Natural killer cell (primary cell): ENCODE results near the gene CMTM1. TPM values are rescaled to one million over a fixed set of nuclear protein-coding genes. Genes with fewer than 3 reads are reported as not detected.

Experiments used
- ATAC-seq, 3 donors: fragments of 150-1000 bp in 2 of 3; fragments of 200-7000 bp in 1 of 3; cut with Tn5 transposase; 1 replicate in 1 of 3; 2 replicates in 2 of 3; pipeline ENCODE4 v1.10.0; 2021; ENCODE audit warnings: mild to moderate bottlenecking in 2 of 3, moderate library complexity in 2 of 3
- DNase-seq, 2 donors: peaks; one replicate each; pipeline versions ENCODE4 v3.0.0 to v3.0.0-alpha.2; 2013 to 2021; ENCODE audit warnings: mixed read lengths in 1 of 2
- H3K27ac ChIP-seq: one replicate; pipeline ENCODE4 v1.5.1; 2013; ENCODE audit warnings: mild to moderate bottlenecking, low read length
- H3K27me3 ChIP-seq: one replicate; pipeline ENCODE4 v1.6.1; 2013; ENCODE audit warnings: low read length; ENCODE audit not compliant: control insufficient read depth, insufficient read depth
- H3K36me3 ChIP-seq: one replicate; pipeline ENCODE4 v1.6.1; 2013; ENCODE audit warnings: low read length; ENCODE audit not compliant: control insufficient read depth, insufficient read depth
- H3K4me1 ChIP-seq: one replicate; pipeline ENCODE4 v1.6.1; 2013; ENCODE audit warnings: low read length; ENCODE audit not compliant: control insufficient read depth, insufficient read depth
- H3K4me3 ChIP-seq: one replicate; pipeline ENCODE4 v1.5.1; 2013; ENCODE audit warnings: low read length
- H3K9me3 ChIP-seq: one replicate; pipeline ENCODE4 v1.6.1; 2013; ENCODE audit warnings: low read length; ENCODE audit not compliant: control insufficient read depth, insufficient read depth
- H3K27ac Mint-ChIP-seq, 2 donors: one replicate each; pipeline ENCODE4 v1.8.0; 2022; ENCODE audit warnings: mild to moderate bottlenecking in 2 of 2, mixed read lengths in 2 of 2, moderate library complexity in 1 of 2
- H3K27me3 Mint-ChIP-seq, 2 donors: one replicate each; pipeline ENCODE4 v1.8.0; 2022; ENCODE audit warnings: low read depth in 2 of 2, mixed read lengths in 2 of 2
- H3K36me3 Mint-ChIP-seq: one replicate; pipeline ENCODE4 v1.8.0; 2022; ENCODE audit warnings: mixed read lengths
- H3K4me1 Mint-ChIP-seq, 2 donors: one replicate each; pipeline ENCODE4 v1.8.0; 2022; ENCODE audit warnings: mixed read lengths in 2 of 2
- H3K4me3 Mint-ChIP-seq: one replicate; pipeline ENCODE4 v1.8.0; 2022; ENCODE audit warnings: mild to moderate bottlenecking, moderate library complexity, mixed read lengths
- H3K9me3 Mint-ChIP-seq, 2 donors: one replicate each; pipeline ENCODE4 v1.8.0; 2022; ENCODE audit warnings: mixed read lengths in 2 of 2
- WGBS: methylation state at CpG from one replicate; pipeline ENCODE4 v1.1.7; 2013; ENCODE audit warnings: missing lambda C conversion rate; ENCODE audit not compliant: insufficient coverage; 5-methylcytosine and 5-hydroxymethylcytosine counted together
- intact Hi-C: fragments of 100-400 bp; cut with micrococcal nuclease; formaldehyde crosslinking; loops from one replicate; pipeline ENCODE4 v1.14.2; 2022
- total RNA-seq, 4 donors: library from RNA; stranded (reverse); fragments of 120-200 nt in 1 of 4; gene quantifications; one replicate each; pipeline versions ENCODE4 v1.2.3 to v1.2.4, GENCODE V29; 2013 to 2022
- TF ChIP-seq, protein P1 (sequence below): fragments of 200-600 bp; IDR thresholded peaks from one replicate; pipeline ENCODE4 v1.8.0; 2022; ENCODE audit warnings: antibody characterized with exemption

CMTM1 gene
- total RNA-seq, 3 donors from 2014 or later (not counting 1 experiment from before 2014, with no cell fraction given) = 4.4 to 8.5 (median 7.8) TPM

DNA sequence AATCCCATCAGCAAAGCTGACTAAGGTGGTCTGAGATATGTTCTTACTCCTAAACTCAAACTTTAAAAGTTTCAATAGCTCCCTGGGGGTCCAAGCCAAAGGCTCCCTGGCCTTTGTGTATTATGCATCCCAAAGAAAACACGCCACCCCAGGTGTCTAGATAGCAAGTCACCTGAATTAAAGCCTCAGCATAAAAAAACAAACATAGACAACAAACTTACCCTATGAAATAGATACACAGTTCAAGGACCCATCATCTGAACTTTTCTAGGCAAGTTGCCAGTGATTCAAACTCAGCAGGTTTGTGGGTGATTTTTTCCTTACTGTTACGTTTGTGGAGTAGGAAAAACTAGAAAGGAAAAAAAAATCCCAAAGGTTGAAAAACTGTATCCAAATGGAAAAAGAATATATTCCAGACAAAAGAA, 50.8 kb downstream of the CMTM1 start:
- Mint-ChIP-seq H3K27ac (no peak overlapping the region), H3K36me3 (no peaks in the 10 kb centered on the region), H3K4me1 (no peaks in the 10 kb centered on the region), H3K9me3 (no peaks in the 10 kb centered on the region), H3K4me3 (no peak overlapping the region), H3K27me3 (no peaks in the 10 kb centered on the region)
- intact Hi-C loops = no loop called here
- Histone ChIP-seq H3K36me3 (peaks cover 19% of the 10 kb centered on the region), H3K4me1 (no peaks in the 10 kb centered on the region), H3K27me3 (no peaks in the 10 kb centered on the region), H3K27ac (no peak overlapping the region), H3K9me3 (no peaks in the 10 kb centered on the region), H3K4me3 (no peak overlapping the region)
- TF ChIP-seq, protein P1, sequence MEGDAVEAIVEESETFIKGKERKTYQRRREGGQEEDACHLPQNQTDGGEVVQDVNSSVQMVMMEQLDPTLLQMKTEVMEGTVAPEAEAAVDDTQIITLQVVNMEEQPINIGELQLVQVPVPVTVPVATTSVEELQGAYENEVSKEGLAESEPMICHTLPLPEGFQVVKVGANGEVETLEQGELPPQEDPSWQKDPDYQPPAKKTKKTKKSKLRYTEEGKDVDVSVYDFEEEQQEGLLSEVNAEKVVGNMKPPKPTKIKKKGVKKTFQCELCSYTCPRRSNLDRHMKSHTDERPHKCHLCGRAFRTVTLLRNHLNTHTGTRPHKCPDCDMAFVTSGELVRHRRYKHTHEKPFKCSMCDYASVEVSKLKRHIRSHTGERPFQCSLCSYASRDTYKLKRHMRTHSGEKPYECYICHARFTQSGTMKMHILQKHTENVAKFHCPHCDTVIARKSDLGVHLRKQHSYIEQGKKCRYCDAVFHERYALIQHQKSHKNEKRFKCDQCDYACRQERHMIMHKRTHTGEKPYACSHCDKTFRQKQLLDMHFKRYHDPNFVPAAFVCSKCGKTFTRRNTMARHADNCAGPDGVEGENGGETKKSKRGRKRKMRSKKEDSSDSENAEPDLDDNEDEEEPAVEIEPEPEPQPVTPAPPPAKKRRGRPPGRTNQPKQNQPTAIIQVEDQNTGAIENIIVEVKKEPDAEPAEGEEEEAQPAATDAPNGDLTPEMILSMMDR = no peak
- DNase-seq = no peak
- ATAC-seq = no peak
- WGBS = 100% methylated on average over 1 of the region's 2 CpGs

DNA sequence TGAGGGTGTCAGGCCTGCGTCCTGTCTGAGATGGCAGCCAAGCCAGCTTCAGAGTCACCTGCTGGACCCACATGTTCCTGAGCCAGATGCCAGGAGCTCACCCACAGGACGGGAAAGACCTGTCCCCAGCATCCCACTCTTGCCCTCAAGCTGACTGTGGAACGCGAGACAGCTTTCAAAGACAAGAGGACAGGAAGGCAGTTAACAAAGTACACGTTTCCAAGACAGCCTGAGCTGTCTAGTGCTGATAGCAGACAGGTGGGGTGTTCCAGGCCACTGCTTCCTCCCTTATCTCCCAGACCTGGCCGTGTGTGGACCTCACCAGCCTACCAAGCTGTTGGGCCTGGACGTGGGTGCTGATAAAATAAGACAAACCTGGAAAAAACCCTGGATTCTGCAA, 51.5 kb downstream of the CMTM1 start:
- WGBS = 74% methylated on average over 7 of the region's 7 CpGs
- Mint-ChIP-seq H3K27ac (no peak overlapping the region), H3K9me3 (no peaks in the 10 kb centered on the region), H3K4me1 (no peaks in the 10 kb centered on the region), H3K27me3 (no peaks in the 10 kb centered on the region), H3K36me3 (no peaks in the 10 kb centered on the region), H3K4me3 (no peak overlapping the region)
- intact Hi-C loops = no loop called here
- no peaks in the 10 kb centered on the region for H3K27me3 ChIP-seq
- no peak overlapping the region for H3K27ac ChIP-seq
- H3K9me3 ChIP-seq = no peaks in the 10 kb centered on the region
- peaks cover 14% of the 10 kb centered on the region for H3K36me3 ChIP-seq
- no peaks in the 10 kb centered on the region for H3K4me1 ChIP-seq
- ATAC-seq (no peak), DNase-seq (no peak)
- H3K4me3 ChIP-seq = no peak overlapping the region
- TF ChIP-seq, protein P1 = no peak

DNA sequence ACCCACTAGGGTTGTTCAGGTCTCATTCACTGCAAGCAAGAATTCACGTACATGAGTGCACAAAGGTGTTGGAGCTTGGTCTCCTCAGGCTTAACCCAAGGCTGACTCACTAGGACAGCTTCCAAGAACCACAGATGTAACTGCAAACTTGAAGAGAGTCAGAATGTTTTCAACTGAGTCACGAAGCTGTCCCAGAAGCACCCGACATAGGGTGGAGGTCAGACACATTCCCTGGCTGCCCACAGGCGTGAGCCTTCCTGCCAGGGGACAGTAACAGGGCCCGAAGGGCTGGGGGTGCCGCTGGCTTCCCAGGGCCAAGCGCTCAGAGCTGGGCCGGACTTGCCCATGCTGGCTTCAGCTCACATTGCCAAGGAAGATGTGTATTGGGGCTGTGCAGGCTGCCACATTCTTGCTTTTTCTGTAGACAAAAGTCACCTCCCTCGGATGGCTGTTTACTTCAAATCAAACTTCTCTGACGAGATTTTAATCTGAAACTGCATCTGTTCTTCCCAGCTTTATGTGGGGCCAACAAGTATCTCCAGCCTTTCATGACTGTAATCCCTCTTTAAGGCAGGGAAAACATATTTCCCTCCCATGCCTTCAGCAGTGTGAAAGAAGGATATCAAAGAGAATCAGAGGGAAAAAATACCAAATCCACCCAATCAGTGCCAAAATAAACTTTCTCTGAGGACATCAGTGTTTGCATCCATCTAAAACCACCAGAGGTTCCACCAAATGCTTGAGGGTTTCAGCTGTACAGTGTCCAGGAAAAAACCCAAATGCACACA, 52.5 kb downstream of the CMTM1 start:
- Mint-ChIP-seq H3K36me3 (no peaks in the 10 kb centered on the region), H3K27ac (no peak overlapping the region), H3K4me3 (no peak overlapping the region), H3K27me3 (no peaks in the 10 kb centered on the region), H3K9me3 (no peaks in the 10 kb centered on the region), H3K4me1 (no peaks in the 10 kb centered on the region)
- TF ChIP-seq, protein P1 = no peak
- ATAC-seq (no peak), DNase-seq (no peak)
- Histone ChIP-seq H3K9me3 (no peaks in the 10 kb centered on the region), H3K4me3 (no peak overlapping the region), H3K36me3 (peaks cover 7% of the 10 kb centered on the region), H3K27me3 (no peaks in the 10 kb centered on the region), H3K4me1 (no peaks in the 10 kb centered on the region), H3K27ac (no peak overlapping the region)
- intact Hi-C loops = no loop called here
- 91% methylated on average over 10 of the region's 10 CpGs for WGBS
